Central memory CD4-positive, alpha-beta T cell (primary cell): ENCODE data around the gene STAT5A.

Source experiments
- DNase-seq: peaks from one replicate; pipeline ENCODE4 v3.0.0; 2022

The STAT5A gene

GRCh38 chr17:42270170-42270535, 18.1 kb upstream of the STAT5A start:
- DNase-seq, result no peak

DNA sequence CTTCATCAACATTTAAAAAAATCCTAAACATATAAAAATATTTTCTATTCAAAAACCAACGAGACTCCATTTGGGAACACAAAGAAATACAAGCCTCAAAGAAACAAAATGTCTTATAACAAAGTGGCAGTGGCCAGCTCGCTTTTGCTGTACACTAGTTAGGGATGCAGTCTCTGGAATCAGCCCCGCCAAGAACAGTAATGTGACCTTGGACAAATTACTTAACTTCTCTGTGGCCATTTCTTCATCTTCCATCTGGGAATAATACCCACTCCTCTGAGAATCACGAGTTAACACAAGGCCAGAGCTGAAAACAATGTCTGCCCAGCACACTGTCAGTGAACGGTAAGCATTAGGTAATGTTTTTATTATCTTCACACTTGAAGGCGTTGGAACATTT, 17.7 kb upstream of the STAT5A start:
- DNase-seq, result no peak

DNA sequence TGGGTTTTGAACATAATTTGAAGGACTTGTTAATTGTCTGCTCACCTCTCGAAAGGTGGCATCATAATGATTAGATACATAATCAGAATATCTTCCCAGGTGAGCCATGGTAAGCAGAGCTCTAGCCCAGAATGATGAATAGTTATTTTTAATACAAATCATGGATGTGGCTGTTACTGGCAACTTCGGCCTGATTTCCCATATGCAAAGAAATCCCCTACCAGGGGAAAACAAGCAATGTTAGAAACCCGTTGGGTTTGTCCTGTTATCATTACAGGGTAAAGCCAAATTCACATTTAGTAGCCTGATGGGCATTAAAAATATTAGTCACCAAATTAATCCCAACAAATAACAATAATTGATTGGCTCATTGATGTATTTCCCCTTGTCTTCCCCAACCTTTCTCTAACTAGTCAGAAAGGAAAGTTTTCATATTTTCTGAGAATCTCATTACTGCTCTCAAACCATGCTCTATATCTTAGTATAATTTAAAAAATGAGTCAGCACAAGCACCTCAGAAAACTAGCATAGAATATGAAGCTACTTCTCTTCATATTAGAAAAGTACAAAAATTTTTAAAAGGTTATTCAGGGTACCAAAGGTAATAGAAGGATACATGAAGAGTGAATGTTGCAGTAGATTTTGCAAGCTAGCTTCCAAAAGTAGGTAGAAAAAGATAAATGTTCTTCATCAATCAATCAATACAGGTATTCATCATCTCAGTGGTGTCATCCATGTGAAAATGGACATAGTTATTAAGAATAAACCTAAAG, 17.1 kb upstream of the STAT5A start:
- no peak for DNase-seq

GRCh38 chr17:42271779-42272035, 16.6 kb upstream of the STAT5A start:
- DNase-seq, result no peak

GRCh38 chr17:42272162-42272907, 16.0 kb upstream of the STAT5A start:
- DNase-seq, result peak; percentile 66

GRCh38 chr17:42273474-42274252, 14.6 kb upstream of the STAT5A start:
- peak; percentile 42 for DNase-seq

DNA sequence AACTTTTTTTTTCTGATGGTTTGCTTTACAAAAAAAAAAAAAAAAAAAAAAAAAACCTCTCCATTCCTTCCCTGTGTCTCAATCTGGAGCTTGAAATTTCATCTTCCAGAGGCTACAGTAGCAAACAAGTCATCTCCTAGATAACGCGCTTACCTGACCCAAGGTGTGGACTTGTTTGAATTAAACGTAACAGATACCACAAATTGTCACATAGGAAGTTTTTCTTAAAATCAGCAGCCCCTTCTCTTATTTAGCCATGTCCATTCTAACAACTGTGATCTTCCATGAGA, 14.1 kb upstream of the STAT5A start:
- DNase-seq, result no peak

DNA sequence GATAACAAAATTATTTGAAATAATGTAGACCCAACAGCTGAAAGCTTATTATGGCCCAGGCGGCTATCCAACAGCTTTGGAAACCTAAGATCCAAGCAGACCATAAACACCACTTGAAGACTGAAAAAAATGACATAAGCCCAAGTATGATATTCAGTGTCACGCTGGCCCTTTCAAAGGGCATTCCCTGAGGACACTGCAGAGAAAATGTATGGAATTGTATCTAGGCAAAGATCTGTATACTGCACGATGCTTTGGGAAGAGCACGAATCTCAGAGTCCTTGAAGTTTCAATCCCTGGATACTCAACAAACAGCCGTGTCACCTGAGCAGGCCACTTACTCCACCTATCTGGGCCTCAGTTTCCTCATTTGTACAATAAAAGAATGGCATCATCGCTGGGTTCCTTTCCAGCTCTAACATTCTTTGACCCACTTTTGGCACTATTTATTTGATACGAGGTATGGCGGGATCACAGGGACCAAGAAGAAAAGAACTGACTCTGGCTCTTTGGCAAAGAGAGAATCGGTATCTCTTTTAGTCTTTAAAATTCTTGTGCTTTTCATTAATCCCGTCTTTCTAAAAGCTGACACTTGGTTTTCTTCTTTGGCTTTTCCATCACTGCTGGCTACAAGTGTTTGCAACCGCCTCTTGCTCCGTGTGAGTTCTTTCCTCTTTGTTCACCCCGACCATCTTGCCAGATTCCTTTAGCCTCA, 13.3 kb upstream of the STAT5A start:
- no peak for DNase-seq

- DNase-seq, result no peak
Measured at GRCh38 chr17:42275527-42276358, 12.6 kb upstream of the STAT5A start.

DNA sequence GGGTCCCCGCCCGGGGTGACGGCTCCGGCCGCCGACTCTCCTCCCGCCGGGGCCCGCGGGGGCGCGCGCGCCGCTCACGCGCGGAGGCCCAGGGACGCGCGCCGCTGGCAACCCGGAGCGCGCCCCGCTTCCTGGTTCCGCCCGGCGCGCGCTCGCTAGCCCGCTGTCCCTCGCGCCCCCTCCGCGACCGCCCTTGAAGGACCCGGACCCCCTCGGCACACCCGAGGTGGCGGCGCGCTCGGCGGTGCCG, 12.0 kb upstream of the STAT5A start, which contains the start of gene STAT5B:
TSS of gene STAT5B (minus strand) at position 33 of the 250 bp plus-strand sequence. CDS start 44,264 bp downstream, outside the sequence.
- DNase-seq, result peak; percentile 69

- DNase-seq, result no peak
Measured at GRCh38 chr17:42276609-42277341, 11.5 kb upstream of the STAT5A start.

DNA sequence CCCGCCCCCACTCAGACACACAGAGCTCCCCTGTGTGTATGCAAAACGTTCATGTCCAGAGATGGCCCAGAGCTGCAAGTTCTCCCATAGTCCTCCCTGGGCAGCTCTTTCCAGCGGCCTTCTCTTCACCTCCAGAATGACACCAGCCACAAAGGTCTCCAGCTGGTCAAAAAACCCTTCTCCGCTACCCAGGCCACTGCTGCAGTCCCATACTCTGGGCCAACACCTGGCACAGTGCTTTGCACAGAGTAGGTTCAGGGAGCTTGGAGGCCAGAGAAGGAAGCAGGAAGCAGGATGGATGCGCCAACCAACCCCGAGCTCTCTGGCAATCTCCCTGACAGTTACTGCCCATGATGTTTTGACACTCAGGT, 11.0 kb upstream of the STAT5A start:
- DNase-seq, result no peak

GRCh38 chr17:42279776-42280630, 8.3 kb upstream of the STAT5A start:
- DNase-seq, result no peak

- DNase-seq, result no peak
Measured at GRCh38 chr17:42281571-42282096, 6.7 kb upstream of the STAT5A start.

DNA sequence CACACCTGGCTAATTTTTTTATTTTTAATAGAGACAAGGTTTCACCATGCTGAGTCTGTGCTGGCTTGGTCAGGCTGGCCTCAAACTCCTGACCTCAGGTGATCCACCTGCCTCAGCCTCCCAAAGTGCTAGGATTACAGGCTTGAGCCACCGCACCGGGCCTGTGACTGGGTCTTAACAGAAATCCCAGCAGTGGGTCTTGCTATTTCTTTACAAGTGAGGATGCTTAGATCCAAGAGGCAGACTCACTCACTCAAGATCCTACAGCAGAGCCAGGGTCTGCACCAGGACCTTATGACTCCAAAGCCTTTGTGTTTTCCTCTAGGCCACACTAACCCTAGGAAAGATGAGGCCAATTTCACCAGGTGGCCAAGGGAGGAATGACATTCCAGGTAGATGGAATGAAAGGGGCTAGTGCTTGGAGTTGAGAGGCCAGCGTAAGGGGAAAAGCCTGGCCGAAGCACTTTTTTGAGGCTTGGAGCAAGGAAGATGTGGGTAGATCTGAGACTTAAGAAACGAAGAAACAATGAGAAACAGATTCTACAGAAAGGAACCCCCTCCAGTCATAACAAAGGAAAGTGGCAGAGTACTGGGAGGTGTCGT, 5.7 kb upstream of the STAT5A start:
- no peak for DNase-seq

- DNase-seq, result no peak
Measured at GRCh38 chr17:42283241-42284023, 4.9 kb upstream of the STAT5A start.

GRCh38 chr17:42284024-42284369, 4.3 kb upstream of the STAT5A start:
- no peak for DNase-seq

DNA sequence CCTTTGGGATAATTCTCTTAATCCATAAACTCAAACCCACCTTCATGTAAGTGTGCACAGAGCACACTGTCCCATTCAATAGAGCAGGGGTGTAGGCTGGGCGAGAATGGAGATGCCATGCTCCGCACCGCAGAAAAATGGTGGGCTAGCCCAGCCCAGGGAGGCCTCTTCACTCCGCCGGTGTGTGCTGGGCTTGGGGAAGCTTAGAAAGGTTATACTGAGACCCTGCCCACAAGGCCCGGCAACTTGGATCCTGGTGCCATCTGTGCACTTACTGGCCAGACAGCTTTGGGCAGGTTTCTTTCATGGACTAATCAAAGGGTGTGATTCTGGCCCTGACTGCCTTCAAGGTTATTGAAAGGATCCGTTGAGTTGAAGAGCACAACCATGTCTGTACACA, 3.7 kb upstream of the STAT5A start:
- no peak for DNase-seq

- DNase-seq, result no peak
Measured at GRCh38 chr17:42285346-42286050, 2.8 kb upstream of the STAT5A start.
